ENCODE results near the gene EEA1. TPM values are rescaled to one million over a fixed set of nuclear protein-coding genes. Genes with fewer than 3 reads are reported as not detected.

EEA1 gene
- total and polyA plus RNA-seq, 2 of the 4 experiments (the other 2 are of a cell fraction), result 4.6 to 12.5 TPM

- no peak overlapping the region for H3K23ac ChIP-seq (ENCODE audit: low read depth, low read length)
- CTCF ChIA-PET, result no interaction called here
- peaks cover 1% of the 10 kb centered on the region for H3K36me3 ChIP-seq (ENCODE audit: control insufficient read depth, insufficient read depth, low read length)
- no peaks in the 10 kb centered on the region for H3K9me1 ChIP-seq (ENCODE audit: insufficient read depth, low read length)
- H4K5ac ChIP-seq (ENCODE audit: low read depth, low read length), result no peak overlapping the region
- H3K9me3 ChIP-seq (ENCODE audit: control insufficient read depth, insufficient read depth, low read length), result no peaks in the 10 kb centered on the region
- no peaks in the 10 kb centered on the region for H3K27me3 ChIP-seq (ENCODE audit: control insufficient read depth, insufficient read depth, low read length)
- intact Hi-C loops (cut with micrococcal nuclease), result no loop called here
- H4K20me1 ChIP-seq (ENCODE audit: insufficient read depth, low read length), result no peaks in the 10 kb centered on the region
- H2AFZ ChIP-seq (replicated peaks; ENCODE audit: low read length, poor library complexity), result no peak overlapping the region
- H2BK120ac ChIP-seq (ENCODE audit: low read depth, low read length), result no peak overlapping the region
- no peak overlapping the region for H4K8ac ChIP-seq (ENCODE audit: low read depth in 2 of 2, low read length in 2 of 2)
- H3K14ac ChIP-seq (replicated peaks; ENCODE audit: low read depth, low read length), result no peak overlapping the region
- BruUV-seq (replicated peaks), result no TSS peak
- no peak overlapping the region for H3K18ac ChIP-seq (ENCODE audit: low read depth, low read length)
- in situ Hi-C loops (cut with MboI; ENCODE audit: low sequenced_read_pairs), result no loop called here
- H3K79me1 ChIP-seq (ENCODE audit: low read depth in 1 of 2, low read length in 2 of 2), result no peaks in the 10 kb centered on the region; a peak in 1 of 4 replicates
- H3K27ac ChIP-seq (ENCODE audit: insufficient read depth, low read length), result no peak overlapping the region
- H3K9ac ChIP-seq (ENCODE audit: low read depth, low read length), result no peak overlapping the region
- no peak overlapping the region for H2BK20ac ChIP-seq (ENCODE audit: low read depth, low read length)
- WGBS, 2 experiments (ENCODE audit: extremely low coverage in 2 of 2, insufficient read length in 1 of 2), result no CpG with 5 or more reads among the region's 1 CpG
- no peak overlapping the region for H2AK5ac ChIP-seq (ENCODE audit: low read depth, low read length)
- TF ChIP-seq CEBPB (IDR thresholded peaks at IDR 0.05; ENCODE audit: low read depth, low read length), result no peak
- TF ChIP-seq RAD21 (IDR thresholded peaks at IDR 0.05; ENCODE audit: low read length), result no peak
- no peak for TF ChIP-seq FOS (IDR thresholded peaks at IDR 0.05; ENCODE audit: low read depth, low read length)
- no peak for TF ChIP-seq NFE2L2 (IDR thresholded peaks at IDR 0.05; ENCODE audit: low read depth, low read length)
- no peak for TF ChIP-seq CHD1 (IDR thresholded peaks at IDR 0.05; ENCODE audit: low read depth, low read length)
- TF ChIP-seq RFX5 (IDR thresholded peaks at IDR 0.05; ENCODE audit: low read depth, low read length), result no peak
- TF ChIP-seq SMC3 (IDR thresholded peaks at IDR 0.05; ENCODE audit: low read depth, low read length), result no peak
- no peak for TF ChIP-seq MAFK (IDR thresholded peaks at IDR 0.05; ENCODE audit: low read depth, low read length)
- TF ChIP-seq ELK1 (IDR thresholded peaks at IDR 0.05; ENCODE audit: borderline replicate concordance, low read depth, low read length), result no peak
- TF ChIP-seq RCOR1 (IDR thresholded peaks at IDR 0.05; ENCODE audit: insufficient replicate concordance, low read length), result no peak
- H2AK9ac ChIP-seq (replicated peaks; ENCODE audit: low read depth, low read length, poor library complexity), result no peak overlapping the region
- H3K4me3 ChIP-seq (ENCODE audit: insufficient read depth, low read depth, low read length), result no peak overlapping the region
- POLR2A ChIA-PET (ENCODE audit: unreplicated experiment), result no interaction called here
- no peak overlapping the region for H4K91ac ChIP-seq (ENCODE audit: insufficient read depth, low read depth, low read length)
- no peak overlapping the region for H3K4me2 ChIP-seq (ENCODE audit: low read depth, low read length)
- DNase-seq, result no peak
- H3K4me1 ChIP-seq (ENCODE audit: control insufficient read depth, insufficient read depth, low read length), result peaks cover 3% of the 10 kb centered on the region
- no peak for ATAC-seq (ENCODE audit: low read depth)
- H2BK5ac ChIP-seq (ENCODE audit: low read depth, low read length, poor library complexity, severe bottlenecking), result no peak overlapping the region
- H3K4ac ChIP-seq (ENCODE audit: low read depth, low read length), result no peak overlapping the region
- no peak overlapping the region for H3K56ac ChIP-seq (ENCODE audit: extremely low read depth, insufficient read depth, low read length)
- dilution Hi-C loops (cut with HindIII; ENCODE audit: low sequenced_read_pairs, unreplicated experiment), result no loop called here
- H2BK15ac ChIP-seq (ENCODE audit: low read depth, low read length), result no peak overlapping the region
Measured at GRCh38 chr12:92771001-92771400, 158.1 kb downstream of the EEA1 start.
